Measurements from ENCODE around the gene RAB3A.

The RAB3A gene

DNA sequence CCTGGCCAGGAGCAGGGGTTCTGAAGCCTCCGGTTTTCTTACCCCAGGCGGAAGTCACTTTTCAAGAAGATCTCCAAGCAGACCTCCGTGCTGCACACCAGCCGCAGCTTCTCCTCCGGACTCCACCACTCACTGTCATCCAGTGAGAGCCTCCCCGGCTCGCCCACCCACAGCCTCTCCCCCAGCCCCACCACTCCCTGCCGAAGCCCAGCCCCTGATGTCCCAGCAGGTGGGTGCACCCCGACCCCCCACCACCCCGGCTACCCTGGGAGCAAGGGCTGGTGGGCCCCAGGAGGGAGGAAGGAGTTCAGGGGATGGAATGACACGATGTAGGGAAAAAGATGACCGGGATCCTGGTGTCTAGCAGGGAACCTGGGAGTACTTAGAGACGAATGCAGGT is 56.4 kb downstream of the RAB3A start:
- no peak for DNase-seq
